Activated CD8-positive, alpha-beta T cell treated with anti-CD3 and anti-CD28 coated beads for 36 hours (primary cell): ENCODE data around the gene ACER3. TPM values are rescaled to one million over a fixed set of nuclear protein-coding genes. Genes with fewer than 3 reads are reported as not detected.

Source experiments
- ATAC-seq: fragments of 200-7000 bp; cut with Tn5 transposase; one replicate; pipeline ENCODE4 v1.10.0; 2021; ENCODE audit warnings: mild to moderate bottlenecking, moderate library complexity
- CTCF ChIA-PET: fragments of 350-600 bp; sonication (Branson Sonifier 250); formaldehyde crosslinking; loops from one replicate; lab custom pipeline; 2021; ENCODE audit warnings: antibody characterized with exemption; lab: Charles Lee
- POLR2A ChIA-PET: fragments of 350-600 bp; sonication (Branson Sonifier 250); formaldehyde crosslinking; loops from one replicate; lab custom pipeline; 2021; ENCODE audit warnings: antibody characterized with exemption; lab: Charles Lee
- DNase-seq: peaks from one replicate; pipeline ENCODE4 v3.0.0-alpha.2; 2020
- H3K27ac Mint-ChIP-seq: one replicate; pipeline ENCODE4 v1.8.0; 2021; ENCODE audit warnings: mild to moderate bottlenecking, mixed read lengths
- H3K27me3 Mint-ChIP-seq: one replicate; pipeline ENCODE4 v1.8.0; 2021; ENCODE audit warnings: mixed read lengths
- H3K36me3 Mint-ChIP-seq: one replicate; pipeline ENCODE4 v1.8.0; 2021; ENCODE audit warnings: low read depth, mixed read lengths
- H3K4me1 Mint-ChIP-seq: one replicate; pipeline ENCODE4 v1.8.0; 2021; ENCODE audit warnings: low read depth, mixed read lengths
- H3K4me3 Mint-ChIP-seq: one replicate; pipeline ENCODE4 v1.8.0; 2021; ENCODE audit warnings: mild to moderate bottlenecking, moderate library complexity, mixed read lengths
- H3K9me3 Mint-ChIP-seq: one replicate; pipeline ENCODE4 v1.8.0; 2021; ENCODE audit warnings: mixed read lengths
- intact Hi-C: fragments of 100-400 bp; cut with micrococcal nuclease; formaldehyde crosslinking; loops from one replicate; pipeline ENCODE4 v1.10.0; 2022
- total RNA-seq, 2 experiments: library from RNA; stranded (reverse); gene quantifications; one replicate each; pipeline ENCODE4 v1.2.3, GENCODE V29; 2021
- TF ChIP-seq, protein P1 (sequence below): fragments of 200-600 bp; IDR thresholded peaks from one replicate; pipeline ENCODE4 v1.8.0; 2022; ENCODE audit warnings: antibody characterized with exemption, mild to moderate bottlenecking

The ACER3 gene
- total RNA-seq, 2 experiments from 2014 or later, result 10.0 to 10.2 TPM

DNA sequence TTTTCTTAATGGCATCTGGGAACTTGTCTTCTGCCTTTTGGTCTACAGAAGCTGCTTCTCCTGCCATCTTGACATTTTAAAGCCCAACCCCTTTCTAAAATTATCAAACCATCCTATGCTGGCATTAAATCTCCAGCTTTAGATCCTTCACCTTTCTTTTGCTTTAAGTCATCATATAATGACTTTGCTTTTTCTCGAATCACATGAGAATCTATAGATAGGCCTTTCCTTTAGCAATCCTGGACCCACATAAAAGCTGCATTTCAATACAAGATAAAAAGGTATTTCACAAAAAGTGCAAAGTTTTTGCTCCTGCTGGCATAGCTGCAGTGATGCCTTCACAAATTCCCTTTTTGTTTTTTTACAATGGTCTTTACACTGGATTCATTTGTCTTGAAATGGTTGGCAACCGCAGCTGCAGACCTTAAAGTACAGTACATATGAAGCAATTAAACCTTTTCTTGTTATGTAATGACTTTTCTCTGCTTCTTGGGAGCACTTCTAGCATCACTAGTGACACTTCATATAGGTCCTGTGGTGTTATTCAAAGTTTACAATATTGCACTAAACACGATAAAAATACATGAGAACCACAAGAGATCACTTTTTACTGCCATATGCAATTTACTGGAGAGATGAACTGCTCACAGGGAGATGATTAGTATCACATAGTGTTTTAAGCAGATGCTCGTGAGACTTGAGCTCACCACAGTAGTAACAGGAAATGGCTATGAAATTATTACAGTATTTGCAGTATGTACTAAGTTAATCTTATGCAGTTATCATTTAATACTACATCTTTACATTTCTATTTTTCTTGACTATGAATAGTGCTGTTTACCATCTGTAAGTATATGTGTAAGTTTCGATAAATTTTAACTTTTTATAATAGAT, 41.6 kb downstream of the ACER3 start:
- no peaks in the 10 kb centered on the region for H3K9me3 Mint-ChIP-seq
- no peak for ATAC-seq
- no peaks in the 10 kb centered on the region for H3K27me3 Mint-ChIP-seq
- DNase-seq, result no peak
- TF ChIP-seq, protein P1, sequence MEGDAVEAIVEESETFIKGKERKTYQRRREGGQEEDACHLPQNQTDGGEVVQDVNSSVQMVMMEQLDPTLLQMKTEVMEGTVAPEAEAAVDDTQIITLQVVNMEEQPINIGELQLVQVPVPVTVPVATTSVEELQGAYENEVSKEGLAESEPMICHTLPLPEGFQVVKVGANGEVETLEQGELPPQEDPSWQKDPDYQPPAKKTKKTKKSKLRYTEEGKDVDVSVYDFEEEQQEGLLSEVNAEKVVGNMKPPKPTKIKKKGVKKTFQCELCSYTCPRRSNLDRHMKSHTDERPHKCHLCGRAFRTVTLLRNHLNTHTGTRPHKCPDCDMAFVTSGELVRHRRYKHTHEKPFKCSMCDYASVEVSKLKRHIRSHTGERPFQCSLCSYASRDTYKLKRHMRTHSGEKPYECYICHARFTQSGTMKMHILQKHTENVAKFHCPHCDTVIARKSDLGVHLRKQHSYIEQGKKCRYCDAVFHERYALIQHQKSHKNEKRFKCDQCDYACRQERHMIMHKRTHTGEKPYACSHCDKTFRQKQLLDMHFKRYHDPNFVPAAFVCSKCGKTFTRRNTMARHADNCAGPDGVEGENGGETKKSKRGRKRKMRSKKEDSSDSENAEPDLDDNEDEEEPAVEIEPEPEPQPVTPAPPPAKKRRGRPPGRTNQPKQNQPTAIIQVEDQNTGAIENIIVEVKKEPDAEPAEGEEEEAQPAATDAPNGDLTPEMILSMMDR, result no peak
- intact Hi-C loops, result no loop called here
- CTCF ChIA-PET, result interaction anchor here (0.7 to 10.0 kb wide), 3 partner anchors 16 to 97 kb away, joined by 3 to 82 read pairs (median 4); no protein-coding TSS in a partner anchor
- peaks cover 10% of the 10 kb centered on the region for H3K4me1 Mint-ChIP-seq
- H3K27ac Mint-ChIP-seq, result no peak overlapping the region
- no peak overlapping the region for H3K4me3 Mint-ChIP-seq
- POLR2A ChIA-PET, result interaction anchor here (0.7 kb wide), 1 partner anchor 143 kb away, joined by 3 read pairs; no protein-coding TSS in a partner anchor
- no peaks in the 10 kb centered on the region for H3K36me3 Mint-ChIP-seq

GRCh38 chr11:76903325-76903724, 42.6 kb downstream of the ACER3 start:
- ChIA-PET CTCF (interaction anchor here (0.7 to 10.0 kb wide), 3 partner anchors 15 to 98 kb away, joined by 3 to 82 read pairs (median 4); no protein-coding TSS in a partner anchor), POLR2A (interaction anchor here (0.7 kb wide), 1 partner anchor 142 kb away, joined by 3 read pairs; no protein-coding TSS in a partner anchor)
- Mint-ChIP-seq H3K27me3 (no peaks in the 10 kb centered on the region), H3K36me3 (no peaks in the 10 kb centered on the region), H3K9me3 (no peaks in the 10 kb centered on the region), H3K4me1 (peaks cover 10% of the 10 kb centered on the region), H3K4me3 (no peak overlapping the region), H3K27ac (no peak overlapping the region)
- no peak for ATAC-seq
- intact Hi-C loops, result no loop called here
- no peak for DNase-seq
- TF ChIP-seq, protein P1, result no peak

- Mint-ChIP-seq H3K4me1 (no peaks in the 10 kb centered on the region), H3K9me3 (no peaks in the 10 kb centered on the region), H3K4me3 (no peak overlapping the region), H3K27me3 (no peaks in the 10 kb centered on the region), H3K27ac (no peak overlapping the region), H3K36me3 (no peaks in the 10 kb centered on the region)
- ATAC-seq, result no peak
- no peak for DNase-seq
- TF ChIP-seq, protein P1, result no peak
- CTCF ChIA-PET, result interaction anchor here (1.0 to 1.7 kb wide), 3 partner anchors 9 to 61 kb away, joined by 3 to 13 read pairs (median 3); no protein-coding TSS in a partner anchor
- intact Hi-C loops, result loop anchor here (10.0 kb wide), 1 partner anchor 176 kb away; no protein-coding TSS in a partner anchor
- POLR2A ChIA-PET, result no interaction called here
Measured at GRCh38 chr11:76910620-76911414, 50.1 kb downstream of the ACER3 start.

DNA sequence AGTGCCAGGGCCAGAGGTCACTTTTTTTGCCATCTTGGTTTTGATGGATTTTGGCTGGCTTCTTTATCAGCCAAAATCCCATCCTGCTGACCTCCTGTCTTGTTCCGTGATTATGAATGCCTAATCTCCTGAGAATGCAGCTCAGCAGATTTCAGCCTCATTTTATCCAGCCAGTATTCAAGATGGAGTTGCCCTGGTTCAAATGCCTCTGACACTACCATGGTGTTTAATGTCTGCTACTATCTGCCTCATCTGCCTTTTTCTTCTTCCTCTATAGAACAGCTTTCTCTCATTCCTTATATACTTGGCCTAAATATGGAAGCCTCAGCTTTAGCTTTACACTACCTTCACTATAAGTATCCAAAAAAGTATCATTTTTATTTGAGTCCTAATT, 50.7 kb downstream of the ACER3 start:
- intact Hi-C loops, result loop anchor here (10.0 kb wide), 1 partner anchor 177 kb away; no protein-coding TSS in a partner anchor
- no peaks in the 10 kb centered on the region for H3K36me3 Mint-ChIP-seq
- POLR2A ChIA-PET, result no interaction called here
- TF ChIP-seq, protein P1, result no peak
- CTCF ChIA-PET, result interaction anchor here (1.0 to 1.7 kb wide), 4 partner anchors 9 to 101 kb away, joined by 3 to 13 read pairs (median 3); no protein-coding TSS in a partner anchor
- H3K27me3 Mint-ChIP-seq, result no peaks in the 10 kb centered on the region
- no peaks in the 10 kb centered on the region for H3K4me1 Mint-ChIP-seq
- H3K4me3 Mint-ChIP-seq, result no peak overlapping the region
- ATAC-seq (no peak), DNase-seq (no peak)
- H3K9me3 Mint-ChIP-seq, result no peaks in the 10 kb centered on the region
- H3K27ac Mint-ChIP-seq, result no peak overlapping the region
